ENCODE results near the gene CXCL6.

The CXCL6 gene

GRCh38 chr4:73872316-73873108 is 36.0 kb downstream of the CXCL6 start:
- DNase-seq: no peak
- H3K36me3 ChIP-seq (ENCODE audit: control insufficient read depth, insufficient read depth, low read length): no peaks in the 10 kb centered on the region
- H3K27me3 ChIP-seq (replicated peaks; ENCODE audit: control insufficient read depth, insufficient read depth, low read length, poor library complexity, severe bottlenecking): no peaks in the 10 kb centered on the region
- no peak overlapping the region for H3K4me3 ChIP-seq (ENCODE audit: insufficient read depth, low read depth, low read length, poor library complexity, severe bottlenecking)
- H3K4me1 ChIP-seq (ENCODE audit: control insufficient read depth, insufficient read depth, low read length, poor library complexity, severe bottlenecking): no peaks in the 10 kb centered on the region
- H3K9me3 ChIP-seq (ENCODE audit: control insufficient read depth, low read length): no peaks in the 10 kb centered on the region
- no peak overlapping the region for H3K27ac ChIP-seq (ENCODE audit: insufficient read depth, low read length, poor library complexity, severe bottlenecking)

- no peaks in the 10 kb centered on the region for H3K4me1 ChIP-seq (ENCODE audit: control insufficient read depth, insufficient read depth, low read length, poor library complexity, severe bottlenecking)
- no peaks in the 10 kb centered on the region for H3K27me3 ChIP-seq (replicated peaks; ENCODE audit: control insufficient read depth, insufficient read depth, low read length, poor library complexity, severe bottlenecking)
- H3K27ac ChIP-seq (ENCODE audit: insufficient read depth, low read length, poor library complexity, severe bottlenecking): no peak overlapping the region
- DNase-seq: no peak
- H3K9me3 ChIP-seq (ENCODE audit: control insufficient read depth, low read length): no peaks in the 10 kb centered on the region
- no peaks in the 10 kb centered on the region for H3K36me3 ChIP-seq (ENCODE audit: control insufficient read depth, insufficient read depth, low read length)
- no peak overlapping the region for H3K4me3 ChIP-seq (ENCODE audit: insufficient read depth, low read depth, low read length, poor library complexity, severe bottlenecking)
These were observed 37.9 kb downstream of the CXCL6 start for GRCh38 chr4:73874386-73874785.

GRCh38 chr4:73875401-73875800 is 38.9 kb downstream of the CXCL6 start:
- Histone ChIP-seq H3K27me3 (replicated peaks; ENCODE audit: control insufficient read depth, insufficient read depth, low read length, poor library complexity, severe bottlenecking) (no peaks in the 10 kb centered on the region), H3K27ac (ENCODE audit: insufficient read depth, low read length, poor library complexity, severe bottlenecking) (no peak overlapping the region)
- no peak for DNase-seq

GRCh38 chr4:73883306-73883705 is 46.8 kb downstream of the CXCL6 start:
- no peak overlapping the region for H3K27ac ChIP-seq (ENCODE audit: insufficient read depth, low read length, poor library complexity, severe bottlenecking)
- DNase-seq: no peak
- no peaks in the 10 kb centered on the region for H3K4me1 ChIP-seq (ENCODE audit: control insufficient read depth, insufficient read depth, low read length, poor library complexity, severe bottlenecking)
- H3K9me3 ChIP-seq (ENCODE audit: control insufficient read depth, low read length): no peaks in the 10 kb centered on the region
- no peaks in the 10 kb centered on the region for H3K36me3 ChIP-seq (ENCODE audit: control insufficient read depth, insufficient read depth, low read length)
- H3K27me3 ChIP-seq (replicated peaks; ENCODE audit: control insufficient read depth, insufficient read depth, low read length, poor library complexity, severe bottlenecking): no peaks in the 10 kb centered on the region
- H3K4me3 ChIP-seq (ENCODE audit: insufficient read depth, low read depth, low read length, poor library complexity, severe bottlenecking): no peak overlapping the region

More at GRCh38 chr4:73875401-73875800, 38.9 kb downstream of the CXCL6 start:
- H3K4me3 ChIP-seq (ENCODE audit: insufficient read depth, low read depth, low read length, poor library complexity, severe bottlenecking): no peak overlapping the region
- no peaks in the 10 kb centered on the region for H3K36me3 ChIP-seq (ENCODE audit: control insufficient read depth, insufficient read depth, low read length)
- H3K4me1 ChIP-seq (ENCODE audit: control insufficient read depth, insufficient read depth, low read length, poor library complexity, severe bottlenecking): no peaks in the 10 kb centered on the region
- no peaks in the 10 kb centered on the region for H3K9me3 ChIP-seq (ENCODE audit: control insufficient read depth, low read length)

- Histone ChIP-seq H3K27ac (ENCODE audit: insufficient read depth, low read length, poor library complexity, severe bottlenecking) (no peak overlapping the region), H3K36me3 (ENCODE audit: control insufficient read depth, insufficient read depth, low read length) (no peaks in the 10 kb centered on the region), H3K4me3 (ENCODE audit: insufficient read depth, low read depth, low read length, poor library complexity, severe bottlenecking) (no peak overlapping the region), H3K9me3 (ENCODE audit: control insufficient read depth, low read length) (no peaks in the 10 kb centered on the region), H3K4me1 (ENCODE audit: control insufficient read depth, insufficient read depth, low read length, poor library complexity, severe bottlenecking) (no peaks in the 10 kb centered on the region), H3K27me3 (replicated peaks; ENCODE audit: control insufficient read depth, insufficient read depth, low read length, poor library complexity, severe bottlenecking) (no peaks in the 10 kb centered on the region)
- DNase-seq: no peak
These were observed 49.2 kb downstream of the CXCL6 start for GRCh38 chr4:73885574-73886267.

Data from effector memory CD4-positive, alpha-beta T cell (primary cell).